Panc1 (cell line): ENCODE results near the gene ZBTB20.

Experiments
- POLR2AphosphoS5 ChIP-seq: IDR thresholded peaks from 2 replicates; pipeline ENCODE4 v1.6.1; 2012; ENCODE audit warnings: mild to moderate bottlenecking, low read depth, low read length, moderate library complexity
- TCF7L2 ChIP-seq: IDR thresholded peaks from 2 replicates; pipeline ENCODE4 v1.6.1; 2011; ENCODE audit warnings: mild to moderate bottlenecking, low read depth, low read length, inconsistent platforms
- TF ChIP-seq, protein P1 (sequence below): fragments of 450-650 bp; IDR thresholded peaks from 2 replicates; pipeline ENCODE4 v1.5.1; 2017; ENCODE audit warnings: mild to moderate bottlenecking

GRCh38 chr3:114660808-114661207 is 486.3 kb downstream of the ZBTB20 start:
- TF ChIP-seq, protein P1, sequence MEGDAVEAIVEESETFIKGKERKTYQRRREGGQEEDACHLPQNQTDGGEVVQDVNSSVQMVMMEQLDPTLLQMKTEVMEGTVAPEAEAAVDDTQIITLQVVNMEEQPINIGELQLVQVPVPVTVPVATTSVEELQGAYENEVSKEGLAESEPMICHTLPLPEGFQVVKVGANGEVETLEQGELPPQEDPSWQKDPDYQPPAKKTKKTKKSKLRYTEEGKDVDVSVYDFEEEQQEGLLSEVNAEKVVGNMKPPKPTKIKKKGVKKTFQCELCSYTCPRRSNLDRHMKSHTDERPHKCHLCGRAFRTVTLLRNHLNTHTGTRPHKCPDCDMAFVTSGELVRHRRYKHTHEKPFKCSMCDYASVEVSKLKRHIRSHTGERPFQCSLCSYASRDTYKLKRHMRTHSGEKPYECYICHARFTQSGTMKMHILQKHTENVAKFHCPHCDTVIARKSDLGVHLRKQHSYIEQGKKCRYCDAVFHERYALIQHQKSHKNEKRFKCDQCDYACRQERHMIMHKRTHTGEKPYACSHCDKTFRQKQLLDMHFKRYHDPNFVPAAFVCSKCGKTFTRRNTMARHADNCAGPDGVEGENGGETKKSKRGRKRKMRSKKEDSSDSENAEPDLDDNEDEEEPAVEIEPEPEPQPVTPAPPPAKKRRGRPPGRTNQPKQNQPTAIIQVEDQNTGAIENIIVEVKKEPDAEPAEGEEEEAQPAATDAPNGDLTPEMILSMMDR: no peak
- TF ChIP-seq POLR2AphosphoS5 (no peak), TCF7L2 (no peak)
